PC-3 (cell line): ENCODE data around the gene TSKS.

Source experiments
- CTCF ChIP-seq: fragments of 300-600 bp; sonication (generic); conservative IDR thresholded peaks from 2 replicates; pipeline ENCODE4 v1.5.1; 2017; ENCODE audit warnings: antibody characterized with exemption, low read depth, mild to moderate bottlenecking, low read length
- EZH2 ChIP-seq: fragments of 300-600 bp; sonication (generic); IDR thresholded peaks from one replicate; pipeline ENCODE4 v1.6.1; 2017; ENCODE audit warnings: antibody characterized with exemption, mild to moderate bottlenecking, low read length; ENCODE audit not compliant: unreplicated experiment

- TF ChIP-seq CTCF (no peak), EZH2 (no peak)
Observed at GRCh38 chr19:49781394-49781793, 18.3 kb upstream of the TSKS start.
